Gastroesophageal sphincter (tissue), 3 donors: ENCODE results near the gene ATRAID.

Experiments
- EP300 ChIP-seq: sonication (generic); formaldehyde crosslinking; IDR thresholded peaks from one replicate; pipeline ENCODE4 v1.6.1; 2017; ENCODE audit warnings: antibody characterized with exemption, mild to moderate bottlenecking
- POLR2A ChIP-seq, 2 donors: fragments of 450-650 bp; IDR thresholded peaks; one replicate each; pipeline ENCODE4 v1.6.1; 2017; ENCODE audit warnings: antibody characterized with exemption in 2 of 2, mild to moderate bottlenecking in 2 of 2, moderate library complexity in 1 of 2
- POLR2AphosphoS5 ChIP-seq: sonication (generic); formaldehyde crosslinking; IDR thresholded peaks from one replicate; pipeline ENCODE4 v1.6.1; 2017; ENCODE audit warnings: antibody characterized with exemption
- TF ChIP-seq, protein P1 (sequence below), 4 experiments: fragments of 200-600 bp in 2 of 4; fragments of 450-650 bp in 2 of 4; sonication (generic) in 1 of 4; IDR thresholded peaks; one replicate each; pipeline ENCODE4 v1.5.1; 2017 to 2019; ENCODE audit warnings: antibody characterized with exemption in 4 of 4, mild to moderate bottlenecking in 2 of 4, moderate library complexity in 2 of 4

GRCh38 chr2:27264753-27265535 lies 53.1 kb downstream of the ATRAID start:
- TF ChIP-seq, protein P1, sequence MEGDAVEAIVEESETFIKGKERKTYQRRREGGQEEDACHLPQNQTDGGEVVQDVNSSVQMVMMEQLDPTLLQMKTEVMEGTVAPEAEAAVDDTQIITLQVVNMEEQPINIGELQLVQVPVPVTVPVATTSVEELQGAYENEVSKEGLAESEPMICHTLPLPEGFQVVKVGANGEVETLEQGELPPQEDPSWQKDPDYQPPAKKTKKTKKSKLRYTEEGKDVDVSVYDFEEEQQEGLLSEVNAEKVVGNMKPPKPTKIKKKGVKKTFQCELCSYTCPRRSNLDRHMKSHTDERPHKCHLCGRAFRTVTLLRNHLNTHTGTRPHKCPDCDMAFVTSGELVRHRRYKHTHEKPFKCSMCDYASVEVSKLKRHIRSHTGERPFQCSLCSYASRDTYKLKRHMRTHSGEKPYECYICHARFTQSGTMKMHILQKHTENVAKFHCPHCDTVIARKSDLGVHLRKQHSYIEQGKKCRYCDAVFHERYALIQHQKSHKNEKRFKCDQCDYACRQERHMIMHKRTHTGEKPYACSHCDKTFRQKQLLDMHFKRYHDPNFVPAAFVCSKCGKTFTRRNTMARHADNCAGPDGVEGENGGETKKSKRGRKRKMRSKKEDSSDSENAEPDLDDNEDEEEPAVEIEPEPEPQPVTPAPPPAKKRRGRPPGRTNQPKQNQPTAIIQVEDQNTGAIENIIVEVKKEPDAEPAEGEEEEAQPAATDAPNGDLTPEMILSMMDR (IDR thresholded peaks at IDR 0.05), result peak in 3 of 4 experiments; percentile 26 to 57 (median 45)
- TF ChIP-seq POLR2AphosphoS5 (no peak), POLR2A (IDR thresholded peaks at IDR 0.05) (no peak), EP300 (no peak)
